Fibroblast of villous mesenchyme (primary cell): Measurements from ENCODE around the gene HOXA3. TPM values are rescaled to one million over a fixed set of nuclear protein-coding genes. Genes with fewer than 3 reads are reported as not detected.

ENCODE experiments used
- DNase-seq: peaks from one replicate; pipeline ENCODE4 v3.0.0-alpha.2; 2010; ENCODE audit warnings: low read depth
- H3K4me3 ChIP-seq: 2 replicates; pipeline ENCODE4 v1.5.1; 2011; ENCODE audit warnings: low read depth, mild to moderate bottlenecking, low read length
- CTCF ChIP-seq: IDR thresholded peaks from 2 replicates; pipeline ENCODE4 v1.5.1; 2012; ENCODE audit warnings: low read depth, mild to moderate bottlenecking, low read length; ENCODE audit not compliant: insufficient read depth
- total RNA-seq: library from RNA; depleted of rRNA; stranded (reverse); fragments of >200 nt; gene quantifications from 2 replicates; pipeline ENCODE4 v1.2.3, GENCODE V29; 2012

The HOXA3 gene
- total RNA-seq, 1 donor = 11.7 TPM

GRCh38 chr7:27112955-27113949, 39.1 kb downstream of the HOXA3 start:
- peak overlapping the region; percentile 38 for H3K4me3 ChIP-seq
- no peak for TF ChIP-seq CTCF

DNA sequence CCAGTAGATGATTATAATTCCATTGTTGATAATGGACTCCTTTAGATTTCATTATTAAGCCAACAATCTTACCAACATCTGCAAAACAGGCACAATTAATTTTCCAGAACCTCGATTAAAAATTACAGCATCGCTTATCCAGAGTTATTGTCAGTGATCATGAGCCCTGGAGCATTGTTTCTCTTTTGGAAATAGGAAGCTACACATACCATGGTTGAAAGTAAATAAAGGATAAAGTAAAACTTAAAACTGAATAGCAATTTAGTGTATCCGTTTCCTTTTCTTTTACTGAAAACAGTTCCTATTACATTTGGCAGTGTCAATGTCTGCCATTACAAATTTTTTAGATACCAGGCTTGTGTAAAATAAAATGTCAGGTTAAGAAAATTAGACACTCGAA, 40.0 kb downstream of the HOXA3 start:
- DNase-seq = no peak
- no peak overlapping the region for H3K4me3 ChIP-seq
- no peak for TF ChIP-seq CTCF

More at GRCh38 chr7:27112955-27113949, 39.1 kb downstream of the HOXA3 start:
- DNase-seq = peak; percentile 86

DNA sequence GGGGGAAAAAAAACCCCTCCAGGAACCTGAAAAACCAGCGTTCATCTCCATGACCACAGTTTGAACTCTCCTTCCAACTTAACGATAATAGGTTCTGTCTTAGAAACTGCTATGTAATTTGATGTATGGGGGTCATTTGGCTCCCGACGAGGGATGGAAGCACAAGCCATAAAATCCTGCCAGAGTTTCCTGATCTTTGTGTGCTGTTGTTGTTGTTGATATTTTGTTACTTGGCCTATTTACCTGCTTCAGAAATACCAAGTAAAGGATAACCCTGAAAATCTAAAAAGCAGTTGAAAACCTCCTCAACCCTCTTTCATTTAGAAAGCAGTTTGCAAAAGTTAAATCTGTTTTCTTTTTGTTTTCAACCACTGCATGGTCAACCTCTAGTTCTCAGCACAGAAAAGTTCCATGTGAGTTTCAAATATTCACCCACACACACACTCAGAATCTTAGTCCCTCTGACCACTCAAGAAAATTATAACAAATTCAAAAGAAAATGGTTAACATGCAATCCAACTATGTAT, 40.6 kb downstream of the HOXA3 start:
- DNase-seq = no peak
- no peak overlapping the region for H3K4me3 ChIP-seq
- no peak for TF ChIP-seq CTCF

DNA sequence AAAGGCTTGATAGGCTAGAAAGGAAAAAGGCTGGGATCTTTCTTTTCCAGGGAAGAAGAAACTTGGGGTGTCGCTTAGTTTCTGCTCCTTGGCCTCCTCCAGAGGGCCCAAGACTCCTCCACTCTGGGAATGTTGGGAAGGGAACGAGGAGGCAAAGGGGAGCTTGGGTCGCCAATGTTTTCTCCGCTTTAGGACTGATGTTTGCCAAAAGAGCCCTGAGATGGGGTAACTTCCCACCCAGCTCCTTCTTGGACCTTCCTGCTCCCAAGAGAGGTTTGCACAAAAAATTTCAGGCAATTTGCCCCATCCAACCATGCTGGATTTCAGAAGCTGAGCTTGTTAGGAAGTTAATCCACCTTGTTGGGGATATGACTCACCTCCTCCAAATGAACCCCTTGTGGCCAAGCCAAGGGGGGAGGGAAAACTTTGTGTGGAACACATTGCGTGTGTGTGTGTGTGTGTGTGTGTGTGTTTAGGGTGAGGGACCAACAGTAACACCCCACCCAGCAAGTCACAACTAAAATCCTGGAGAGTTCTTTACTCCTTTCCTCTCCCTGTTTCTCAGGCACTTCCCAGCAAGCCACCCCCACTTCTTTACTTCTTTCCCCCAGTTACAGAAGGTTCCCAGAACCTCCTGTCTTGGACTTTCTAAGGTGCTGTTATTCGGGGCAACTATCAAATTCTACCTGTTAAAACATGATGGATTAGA, 41.2 kb downstream of the HOXA3 start:
- no peak overlapping the region for H3K4me3 ChIP-seq
- peak; percentile 65 for DNase-seq
- TF ChIP-seq CTCF = no peak

- no peak for TF ChIP-seq CTCF
- H3K4me3 ChIP-seq = no peak overlapping the region
- DNase-seq = peak; percentile 87
Observed at GRCh38 chr7:27110186-27111031, 42.0 kb downstream of the HOXA3 start.
